RCC 7860 (cell line): ENCODE measurements around the gene AP4M1.

ENCODE experiments used
- DNase-seq: peaks from one replicate; pipeline ENCODE4 v3.0.0-alpha.2; 2015; ENCODE audit warnings: low spot score
- FAIRE-seq: peaks from 2 replicates; lab custom pipeline; 2012; peaks lifted over from hg19 to GRCh38; lab: Jason Lieb, UNC

Gene AP4M1

GRCh38 chr7:100106633-100107032 is 5.2 kb downstream of the AP4M1 start:
- DNase-seq (no peak), FAIRE-seq (no peak)

DNA sequence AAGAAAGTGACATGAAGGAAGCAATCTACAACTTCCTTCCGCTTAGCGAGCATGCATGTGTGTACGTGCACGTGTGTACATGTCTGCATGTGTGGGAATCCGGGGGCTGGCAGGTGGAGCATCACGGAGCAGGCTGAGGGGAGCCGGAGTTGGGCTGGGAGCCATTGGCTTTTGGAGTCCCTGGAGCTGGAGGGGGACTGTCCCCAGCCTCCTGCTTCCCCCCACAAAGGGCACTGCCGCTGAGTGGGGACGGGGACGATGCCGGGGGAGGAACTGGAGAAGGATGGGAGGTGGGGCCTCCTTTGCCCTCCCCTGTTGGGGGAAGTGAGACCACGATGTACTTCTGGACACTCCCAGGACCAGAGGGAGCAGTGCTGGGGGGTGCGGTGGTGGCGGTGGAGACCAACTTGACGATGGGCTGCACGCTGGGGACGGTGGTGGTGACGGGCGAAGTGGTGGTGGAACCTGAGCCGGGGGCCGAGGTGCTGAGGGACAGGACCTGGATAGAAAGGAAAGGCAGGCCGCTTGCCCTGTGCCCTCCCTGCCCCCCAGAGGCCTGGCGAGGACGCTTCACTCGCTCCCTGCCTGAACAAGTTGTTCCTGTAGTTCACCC is 5.8 kb downstream of the AP4M1 start:
- DNase-seq (no peak), FAIRE-seq (no peak)

- FAIRE-seq (no peak), DNase-seq (no peak)
These were observed 6.4 kb downstream of the AP4M1 start for GRCh38 chr7:100107890-100108289.

DNA sequence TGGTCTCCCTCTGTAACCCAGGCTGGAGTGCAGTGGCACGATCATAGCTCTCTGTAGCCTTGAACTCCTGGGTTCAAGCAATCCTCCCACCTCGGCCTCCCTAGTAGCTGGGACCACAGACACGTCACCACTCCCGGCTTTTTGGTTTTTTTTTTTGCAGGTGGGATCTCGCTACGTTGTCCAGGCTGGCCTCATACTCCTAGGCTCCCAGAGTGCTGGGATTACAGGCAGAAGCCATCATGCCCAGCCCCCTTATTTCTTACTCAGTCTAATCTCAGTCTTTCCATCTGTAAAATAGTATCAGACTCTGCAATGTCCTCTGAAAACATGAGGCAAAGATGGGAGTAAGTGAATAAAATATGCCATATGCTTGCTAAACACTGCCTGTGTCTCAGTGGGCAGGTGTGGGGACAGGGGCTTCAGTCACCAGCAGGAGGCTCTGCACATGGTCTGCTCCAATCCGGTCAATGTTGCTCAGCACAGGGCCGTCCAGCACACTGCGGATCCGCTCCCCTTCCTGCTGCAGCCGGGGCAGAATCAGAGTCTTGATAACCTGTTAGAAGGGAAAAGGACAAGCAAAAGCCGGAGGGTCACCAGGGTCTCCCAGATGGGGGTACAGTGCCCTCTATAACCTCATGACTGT is 8.2 kb downstream of the AP4M1 start:
- DNase-seq (no peak), FAIRE-seq (no peak)

DNA sequence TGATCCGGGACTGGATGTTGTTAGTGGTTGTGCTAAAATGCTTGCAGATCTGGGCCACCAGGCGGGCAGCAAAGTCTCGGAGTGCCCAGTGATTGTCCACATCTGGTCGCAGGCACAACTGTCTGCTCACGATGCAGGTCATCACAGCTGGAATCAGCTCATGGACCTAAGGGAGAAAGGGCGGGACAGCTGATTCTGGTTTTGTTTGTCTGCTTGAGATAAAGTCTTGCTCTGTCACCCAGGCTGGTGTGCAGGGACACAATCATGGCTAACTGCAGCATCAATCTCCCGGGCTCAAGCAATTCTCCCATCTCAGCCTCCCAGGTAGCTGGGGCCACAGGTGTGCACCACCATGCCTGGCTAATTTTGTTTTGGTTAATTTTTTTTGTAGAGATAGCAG is 9.7 kb downstream of the AP4M1 start:
- DNase-seq (no peak), FAIRE-seq (no peak)

- FAIRE-seq (no peak), DNase-seq (no peak)
These were observed 10.5 kb downstream of the AP4M1 start for GRCh38 chr7:100111914-100112313.

GRCh38 chr7:100115026-100115425 is 13.6 kb downstream of the AP4M1 start:
- FAIRE-seq (no peak), DNase-seq (no peak)

- peak; percentile 34 for DNase-seq
- FAIRE-seq: no peak
These were observed 17.1 kb downstream of the AP4M1 start for GRCh38 chr7:100118388-100119071.

DNA sequence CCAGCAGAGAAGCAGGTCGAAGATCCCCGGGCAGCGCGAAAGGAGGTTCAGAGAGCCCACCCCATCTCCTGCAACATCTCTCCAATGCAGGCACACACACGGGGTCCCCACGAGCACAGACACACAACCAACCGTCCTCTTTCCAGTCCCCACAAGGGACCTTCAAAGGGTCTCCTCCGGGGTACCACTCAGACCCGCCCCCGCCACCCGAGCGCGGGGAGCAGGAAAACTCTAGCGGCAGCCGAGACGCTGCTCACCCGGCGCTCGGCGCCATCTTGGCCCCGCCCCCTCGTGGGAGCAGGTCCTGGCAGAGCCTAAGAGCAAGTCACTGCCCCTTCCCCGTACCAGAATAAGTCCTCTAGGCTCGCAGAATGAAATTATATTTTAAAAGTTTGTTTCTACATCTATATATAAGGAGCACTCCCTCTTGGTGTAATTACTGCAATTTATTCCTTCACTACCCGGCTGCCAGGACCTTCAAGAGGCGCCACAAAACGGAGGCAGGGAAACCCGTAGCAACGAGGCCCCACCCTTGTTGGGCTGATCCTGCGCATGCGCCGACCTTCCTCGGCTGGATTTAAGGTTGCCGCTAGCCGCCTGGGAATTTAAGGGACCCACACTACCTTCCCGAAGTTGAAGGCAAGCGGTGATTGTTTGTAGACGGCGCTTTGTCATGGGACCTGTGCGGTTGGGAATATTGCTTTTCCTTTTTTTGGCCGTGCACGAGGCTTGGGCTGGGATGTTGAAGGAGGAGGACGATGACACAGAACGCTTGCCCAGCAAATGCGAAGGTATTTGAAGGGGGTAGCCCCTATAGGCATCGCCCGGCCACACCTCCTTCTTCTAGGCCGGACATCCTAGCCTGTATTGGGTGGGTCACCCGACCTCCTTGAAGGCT is 17.9 kb downstream of the AP4M1 start, which contains the start of the genes CNPY4 and TAF6:
Gene CNPY4, plus strand, starts transcription at position 563 of the 898 bp plus-strand sequence. Its CDS starts 111 bp downstream, at position 674.
Gene TAF6, minus strand, starts transcription at position 287 of the 898 bp plus-strand sequence. CDS start 5,149 bp downstream, outside the sequence.
- FAIRE-seq (peak; percentile 72), DNase-seq (peak; percentile 91)

DNA sequence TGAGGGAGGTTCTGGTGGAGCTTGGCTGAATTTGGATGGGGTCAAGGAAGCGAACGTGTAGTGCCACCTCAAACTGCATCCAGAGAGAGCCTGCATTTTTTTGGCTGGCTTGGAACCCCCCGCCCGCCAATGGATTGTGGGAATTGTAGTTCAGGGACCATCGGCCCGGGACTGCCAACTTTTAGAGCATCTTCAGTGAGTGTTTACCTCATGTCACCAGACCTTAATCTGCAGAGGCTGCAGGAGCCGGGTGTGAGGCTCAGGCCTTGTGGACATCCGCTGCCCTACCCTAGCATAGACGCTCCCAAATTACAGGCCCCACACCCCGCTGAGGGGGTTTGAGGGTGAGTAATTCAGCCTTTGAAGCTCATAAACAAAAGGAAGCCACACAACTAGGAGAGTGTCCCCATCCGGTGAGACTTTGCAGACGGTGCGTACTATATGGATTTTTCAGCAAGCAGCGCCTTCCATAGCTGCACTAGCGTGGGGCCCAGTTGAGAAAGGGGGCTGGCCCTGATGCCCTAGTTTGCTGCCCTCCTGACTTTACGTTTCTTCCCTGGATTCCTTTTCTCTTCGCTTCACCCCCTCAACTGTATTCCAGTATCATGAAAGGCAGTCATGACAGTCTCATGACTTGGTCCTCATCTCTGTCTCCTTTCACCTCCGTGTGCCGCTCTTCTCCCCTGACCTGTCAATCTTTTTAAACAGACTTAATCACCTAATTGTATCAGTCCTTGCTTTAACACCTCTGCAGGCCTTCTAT is 18.7 kb downstream of the AP4M1 start:
- FAIRE-seq (no peak), DNase-seq (peak; percentile 16)

GRCh38 chr7:100120733-100121036 is 19.2 kb downstream of the AP4M1 start:
- FAIRE-seq: no peak
- DNase-seq: no peak

DNA sequence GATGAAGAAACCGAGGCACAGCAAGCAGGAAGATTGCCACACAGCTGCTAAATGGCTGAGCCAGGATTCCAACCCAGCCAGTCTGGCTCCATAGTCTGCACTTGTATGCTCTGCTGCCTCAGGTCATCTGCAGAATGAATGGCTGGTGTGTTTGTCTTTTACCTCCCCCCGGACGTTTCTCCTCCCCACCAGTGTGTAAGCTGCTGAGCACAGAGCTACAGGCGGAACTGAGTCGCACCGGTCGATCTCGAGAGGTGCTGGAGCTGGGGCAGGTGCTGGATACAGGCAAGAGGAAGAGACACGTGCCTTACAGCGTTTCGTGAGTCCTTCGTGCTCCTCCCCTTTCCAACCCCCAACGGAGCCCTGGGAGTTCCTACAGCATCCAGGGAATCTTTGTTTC is 20.6 kb downstream of the AP4M1 start:
- no peak for FAIRE-seq
- DNase-seq: no peak

DNA sequence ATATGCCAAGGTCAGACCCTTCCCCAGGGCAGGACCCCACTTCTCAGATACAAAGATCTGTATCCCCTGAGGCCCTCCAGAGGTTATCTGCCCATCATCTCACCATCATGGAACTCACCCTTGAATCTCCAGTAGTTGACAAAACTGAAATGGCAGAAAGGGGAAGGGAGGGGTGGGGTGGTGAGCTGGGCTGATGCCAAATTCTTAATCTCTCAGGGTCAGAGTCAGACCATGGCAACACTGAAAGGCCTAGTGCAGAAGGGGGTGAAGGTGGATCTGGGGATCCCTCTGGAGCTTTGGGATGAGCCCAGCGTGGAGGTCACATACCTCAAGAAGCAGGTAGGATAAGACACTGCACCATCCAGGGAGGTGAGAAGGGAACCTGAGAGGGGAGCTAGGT is 21.1 kb downstream of the AP4M1 start:
- DNase-seq (no peak), FAIRE-seq (no peak)

DNA sequence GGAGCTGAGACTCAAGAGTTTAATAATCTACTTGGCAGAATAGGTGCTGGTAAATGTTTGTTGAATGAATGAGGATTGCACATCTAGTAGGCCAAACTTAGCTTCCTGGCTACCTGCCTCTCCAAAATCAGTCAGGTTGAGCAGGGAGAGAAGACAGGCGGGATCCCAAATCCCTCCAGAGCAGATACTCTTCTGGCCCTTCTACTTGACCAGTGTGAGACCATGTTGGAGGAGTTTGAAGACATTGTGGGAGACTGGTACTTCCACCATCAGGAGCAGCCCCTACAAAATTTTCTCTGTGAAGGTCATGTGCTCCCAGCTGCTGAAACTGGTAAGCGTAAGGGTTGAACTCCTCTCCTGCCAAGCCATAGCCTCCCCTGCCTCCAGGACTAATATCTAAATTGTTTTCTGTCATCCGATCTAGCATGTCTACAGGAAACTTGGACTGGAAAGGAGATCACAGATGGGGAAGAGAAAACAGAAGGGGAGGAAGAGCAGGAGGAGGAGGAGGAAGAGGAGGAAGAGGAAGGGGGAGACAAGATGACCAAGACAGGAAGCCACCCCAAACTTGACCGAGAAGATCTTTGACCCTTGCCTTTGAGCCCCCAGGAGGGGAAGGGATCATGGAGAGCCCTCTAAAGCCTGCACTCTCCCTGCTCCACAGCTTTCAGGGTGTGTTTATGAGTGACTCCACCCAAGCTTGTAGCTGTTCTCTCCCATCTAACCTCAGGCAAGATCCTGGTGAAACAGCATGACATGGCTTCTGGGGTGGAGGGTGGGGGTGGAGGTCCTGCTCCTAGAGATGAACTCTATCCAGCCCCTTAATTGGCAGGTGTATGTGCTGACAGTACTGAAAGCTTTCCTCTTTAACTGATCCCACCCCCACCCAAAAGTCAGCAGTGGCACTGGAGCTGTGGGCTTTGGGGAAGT is 23.1 kb downstream of the AP4M1 start:
- FAIRE-seq: no peak
- DNase-seq: no peak

DNA sequence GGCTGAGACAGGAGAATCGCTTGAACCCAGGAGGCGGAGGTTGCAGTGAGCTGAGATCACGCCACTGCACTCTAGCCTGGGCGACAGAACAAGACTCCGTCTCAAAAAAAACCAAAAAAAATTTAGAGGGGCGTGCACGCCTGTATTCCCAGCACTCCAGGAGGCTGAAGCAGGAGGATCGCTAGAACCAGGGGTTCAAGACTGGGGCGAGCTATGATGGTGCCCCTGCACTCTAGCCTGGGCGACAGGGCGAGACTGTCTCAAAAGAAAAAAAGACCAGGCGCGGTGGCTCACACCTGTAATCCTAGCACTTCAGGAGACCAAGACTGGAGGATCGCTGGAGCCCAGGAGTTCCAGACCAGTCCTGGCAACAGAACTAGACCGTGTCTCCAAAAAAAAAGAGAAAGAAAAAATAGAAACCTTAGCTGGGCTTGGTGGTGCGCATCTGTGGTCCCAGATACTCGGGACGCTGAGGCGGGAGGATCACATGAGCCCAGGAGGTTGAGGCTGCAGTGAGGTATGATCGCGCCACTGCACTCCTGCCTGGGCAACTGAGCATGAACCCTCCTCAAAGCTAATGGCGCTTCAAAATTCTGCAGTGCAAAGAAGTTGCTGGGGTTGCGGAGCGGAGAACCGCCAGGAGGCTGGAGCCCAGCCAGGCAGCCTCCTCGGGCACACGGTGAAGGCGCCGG is 24.9 kb downstream of the AP4M1 start:
- no peak for FAIRE-seq
- no peak for DNase-seq

DNA sequence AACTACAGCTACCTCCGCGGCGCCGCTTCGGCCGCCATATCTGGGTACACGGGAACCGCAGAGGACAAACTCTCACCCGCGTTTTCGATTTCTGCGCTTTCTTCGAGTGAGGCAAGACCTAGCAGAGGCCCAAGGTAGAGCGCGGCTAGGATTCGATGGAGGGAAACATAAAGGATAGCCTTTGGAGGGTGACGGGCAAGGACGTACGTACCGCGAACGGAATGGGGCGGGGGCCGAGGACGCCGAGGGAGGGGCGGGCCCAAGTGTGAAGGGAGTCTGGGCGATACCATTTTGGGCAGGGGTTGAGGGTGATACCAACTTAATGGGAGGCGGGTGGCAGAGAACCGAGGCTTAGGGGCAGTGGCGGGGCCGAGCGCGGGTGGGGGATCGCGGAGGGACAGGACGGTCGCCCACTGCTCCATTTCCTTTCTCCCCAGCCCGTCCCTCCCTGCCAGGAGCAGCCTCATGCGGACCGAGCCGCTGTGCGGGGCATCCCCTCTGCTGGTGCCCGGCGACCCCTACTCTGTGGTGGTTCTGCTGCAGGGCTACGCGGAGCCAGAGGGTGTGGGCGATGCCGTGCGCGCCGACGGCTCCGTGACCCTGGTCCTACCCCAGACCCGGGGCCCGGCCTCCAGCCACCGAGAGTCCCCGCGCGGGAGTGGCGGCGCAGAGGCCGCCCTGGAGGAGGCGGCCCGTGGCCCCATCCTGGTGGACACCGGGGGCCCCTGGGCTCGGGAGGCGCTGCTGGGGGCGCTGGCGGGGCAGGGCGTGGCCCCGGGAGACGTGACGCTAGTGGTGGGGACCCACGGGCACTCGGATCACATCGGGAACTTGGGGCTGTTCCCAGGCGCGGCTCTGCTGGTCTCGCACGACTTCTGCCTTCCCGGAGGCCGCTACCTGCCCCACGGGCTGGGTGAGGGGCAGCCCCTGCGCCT is 25.8 kb downstream of the AP4M1 start, which contains the start of gene MBLAC1:
Gene MBLAC1, plus strand, starts transcription at position 37 of the 935 bp plus-strand sequence. Its CDS starts 429 bp downstream, at position 466.
- FAIRE-seq (no peak), DNase-seq (peak; percentile 86)

GRCh38 chr7:100127866-100128636 is 26.6 kb downstream of the AP4M1 start:
- DNase-seq: no peak
- FAIRE-seq: no peak
